ENCODE data around the gene RIN1.

RIN1 gene

GRCh38 chr11:66284526-66285078 lies 51.6 kb downstream of the RIN1 start:
- H3K4me3 ChIP-seq (ENCODE audit: low read depth, low read length), result no peak overlapping the region

- no peak overlapping the region for H3K4me3 ChIP-seq (ENCODE audit: low read depth, low read length)
Measured at GRCh38 chr11:66283461-66284105, 52.7 kb downstream of the RIN1 start.

GRCh38 chr11:66282468-66283455 lies 53.5 kb downstream of the RIN1 start:
- H3K4me3 ChIP-seq (ENCODE audit: low read depth, low read length), result no peak overlapping the region
